Measurements from ENCODE around the gene IRAK2. TPM values are rescaled to one million over a fixed set of nuclear protein-coding genes. Genes with fewer than 3 reads are reported as not detected.

The IRAK2 gene
- total and polyA plus RNA-seq, 9 donors: 1.1 to 2.3 (median 1.5) TPM

GRCh38 chr3:10273702-10274305, 109.1 kb downstream of the IRAK2 start:
- Histone ChIP-seq H3K27ac (no peak overlapping the region), H3K27me3 (no peaks in the 10 kb centered on the region), H3K36me3 (no peaks in the 10 kb centered on the region), H3K4me1 (ENCODE audit: insufficient read depth) (peaks cover 6% of the 10 kb centered on the region), H3K9me3 (no peaks in the 10 kb centered on the region), H3K4me3 (no peak overlapping the region)
- TF ChIP-seq CTCF (IDR thresholded peaks at IDR 0.05): no peak
- no peak for TF ChIP-seq POLR2A (IDR thresholded peaks at IDR 0.05)
- no peak for TF ChIP-seq EP300 (IDR thresholded peaks at IDR 0.05)
- peak in 2 of 5 donors; percentile 8 to 9 for DNase-seq
- WGBS, 3 donors: 20 to 28% (median 26%) methylated on average over 1 of the region's 1 CpG
- intact Hi-C loops (cut with DNase I): no loop called here

GRCh38 chr3:10274601-10275000, 109.9 kb downstream of the IRAK2 start:
- Histone ChIP-seq H3K4me1 (ENCODE audit: insufficient read depth) (peaks cover 6% of the 10 kb centered on the region), H3K9me3 (no peaks in the 10 kb centered on the region), H3K36me3 (no peaks in the 10 kb centered on the region), H3K27me3 (no peaks in the 10 kb centered on the region), H3K4me3 (no peak overlapping the region), H3K27ac (no peak overlapping the region)
- WGBS, 3 donors: 54 to 87% (median 79%) methylated on average over 1 of the region's 1 CpG
- no peak for TF ChIP-seq CTCF (IDR thresholded peaks at IDR 0.05)
- DNase-seq: no peak
- intact Hi-C loops (cut with DNase I): no loop called here

- Histone ChIP-seq H3K36me3 (no peaks in the 10 kb centered on the region), H3K27me3 (no peaks in the 10 kb centered on the region), H3K4me3 (no peak overlapping the region), H3K9me3 (no peaks in the 10 kb centered on the region), H3K4me1 (ENCODE audit: insufficient read depth) (peaks cover 6% of the 10 kb centered on the region), H3K27ac (no peak overlapping the region)
- DNase-seq: peak in 1 of 5 donors; percentile 5
- TF ChIP-seq EP300 (IDR thresholded peaks at IDR 0.05) (no peak), POLR2A (IDR thresholded peaks at IDR 0.05) (no peak), CTCF (IDR thresholded peaks at IDR 0.05) (no peak)
- WGBS, 3 donors: 78 to 91% (median 85%) methylated on average over 3 of the region's 3 CpGs
- intact Hi-C loops (cut with DNase I): no loop called here
Observed at GRCh38 chr3:10277115-10277625, 112.5 kb downstream of the IRAK2 start.

GRCh38 chr3:10278501-10278900, 113.8 kb downstream of the IRAK2 start:
- Histone ChIP-seq H3K4me3 (no peak overlapping the region), H3K9me3 (no peaks in the 10 kb centered on the region), H3K36me3 (no peaks in the 10 kb centered on the region), H3K27me3 (no peaks in the 10 kb centered on the region), H3K4me1 (ENCODE audit: insufficient read depth) (no peaks in the 10 kb centered on the region), H3K27ac (no peak overlapping the region)
- TF ChIP-seq EP300 (IDR thresholded peaks at IDR 0.05) (no peak), POLR2A (IDR thresholded peaks at IDR 0.05) (no peak), CTCF (IDR thresholded peaks at IDR 0.05) (no peak)
- DNase-seq: peak in 2 of 5 donors; percentile 2 to 20
- 94 to 100% (median 96%) methylated on average over 1 of the region's 1 CpG for WGBS, 3 donors
- intact Hi-C loops (cut with DNase I): no loop called here

Measured in ovary (tissue), 9 donors.